GM10847 (cell line): ENCODE measurements around the gene F2R.

Source experiments
- POLR2A ChIP-seq: IDR thresholded peaks from 2 replicates; pipeline ENCODE4 v1.6.1; 2011; ENCODE audit not compliant: insufficient read length; ENCODE audit errors: extremely low read depth

The F2R gene

DNA sequence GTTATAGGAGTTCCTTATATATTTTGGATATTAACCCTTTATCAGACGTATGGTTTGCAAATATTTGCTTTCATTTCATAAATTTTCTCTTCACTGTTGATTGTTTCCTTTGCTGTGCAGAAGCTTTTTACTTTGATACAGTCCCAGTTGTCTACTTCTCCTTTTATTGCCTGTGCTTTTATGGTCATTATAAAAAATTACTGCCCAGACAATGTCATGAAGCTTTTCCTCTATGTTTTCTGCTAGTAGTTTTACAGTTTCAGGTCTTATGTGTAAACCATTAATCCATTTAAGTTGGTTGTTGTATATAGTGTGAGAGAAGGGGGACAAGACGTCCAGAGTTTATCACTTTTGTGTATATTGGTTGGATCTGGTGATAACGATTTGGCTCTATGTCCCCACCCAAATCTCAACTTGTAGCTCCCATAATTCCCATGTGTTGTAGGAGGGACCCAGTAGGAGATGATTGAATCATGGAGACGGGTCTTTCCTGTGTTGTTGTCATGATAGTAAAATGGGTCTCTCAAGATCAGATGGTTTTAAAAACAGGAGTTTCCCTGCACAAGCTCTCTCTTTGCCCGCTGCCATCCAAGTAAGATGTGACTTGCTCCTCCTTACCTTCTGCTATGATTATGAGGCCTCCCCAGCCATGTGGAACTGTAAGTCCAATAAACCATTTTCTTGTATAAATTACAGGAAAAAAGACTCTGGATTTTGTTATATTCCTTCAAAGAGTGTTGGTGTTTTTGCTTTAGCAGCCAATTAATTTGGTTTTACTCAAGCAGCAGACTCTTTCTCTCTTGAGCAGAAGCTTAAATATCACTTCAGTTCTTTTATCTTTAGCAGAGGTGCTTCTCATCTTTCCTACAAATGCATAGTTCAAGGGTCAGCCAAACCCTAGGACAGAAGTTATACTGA, 13.7 kb downstream of the F2R start:
- TF ChIP-seq POLR2A = no peak

GRCh38 chr5:76732405-76733048, 16.6 kb downstream of the F2R start:
- no peak for TF ChIP-seq POLR2A

DNA sequence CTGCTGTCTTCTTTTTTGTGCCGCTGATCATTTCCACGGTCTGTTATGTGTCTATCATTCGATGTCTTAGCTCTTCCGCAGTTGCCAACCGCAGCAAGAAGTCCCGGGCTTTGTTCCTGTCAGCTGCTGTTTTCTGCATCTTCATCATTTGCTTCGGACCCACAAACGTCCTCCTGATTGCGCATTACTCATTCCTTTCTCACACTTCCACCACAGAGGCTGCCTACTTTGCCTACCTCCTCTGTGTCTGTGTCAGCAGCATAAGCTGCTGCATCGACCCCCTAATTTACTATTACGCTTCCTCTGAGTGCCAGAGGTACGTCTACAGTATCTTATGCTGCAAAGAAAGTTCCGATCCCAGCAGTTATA, 17.1 kb downstream of the F2R start:
- TF ChIP-seq POLR2A = no peak

DNA sequence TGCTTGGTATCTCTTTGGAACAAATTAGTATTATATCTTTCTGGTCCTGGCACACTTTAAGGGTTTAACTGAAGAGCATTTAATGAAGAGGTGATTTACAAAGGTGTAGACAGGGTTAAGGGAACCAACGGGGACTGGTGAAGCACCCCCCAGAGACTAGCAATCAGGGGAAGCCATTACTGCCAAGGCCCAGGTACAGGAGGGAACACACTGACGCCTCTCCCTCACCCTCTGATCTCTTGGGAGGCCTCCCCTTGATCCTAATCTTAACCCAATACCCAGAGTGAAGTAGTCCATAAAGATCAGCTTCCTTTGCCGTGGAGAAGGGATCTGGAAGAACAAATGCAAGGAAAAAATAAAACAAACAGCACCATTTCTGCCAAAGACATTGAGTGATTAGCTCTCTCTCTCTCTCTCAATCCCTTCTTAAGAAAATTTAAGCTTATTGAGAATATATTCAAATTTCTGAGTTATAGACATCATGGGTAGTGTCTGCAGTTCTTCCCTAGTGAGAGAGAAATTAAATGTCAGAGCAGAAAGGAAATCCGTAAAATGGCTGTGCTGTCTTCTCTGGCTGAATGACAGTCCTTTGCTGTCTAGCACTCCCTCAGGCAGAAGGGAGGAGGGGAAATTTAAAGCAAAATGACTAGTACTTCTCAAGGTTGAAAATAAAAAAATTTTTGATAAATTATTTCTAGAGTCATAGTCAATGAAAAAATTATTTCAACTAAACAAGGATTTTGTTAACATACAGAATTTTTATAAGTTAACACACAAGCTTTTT, 20.0 kb downstream of the F2R start:
- no peak for TF ChIP-seq POLR2A

DNA sequence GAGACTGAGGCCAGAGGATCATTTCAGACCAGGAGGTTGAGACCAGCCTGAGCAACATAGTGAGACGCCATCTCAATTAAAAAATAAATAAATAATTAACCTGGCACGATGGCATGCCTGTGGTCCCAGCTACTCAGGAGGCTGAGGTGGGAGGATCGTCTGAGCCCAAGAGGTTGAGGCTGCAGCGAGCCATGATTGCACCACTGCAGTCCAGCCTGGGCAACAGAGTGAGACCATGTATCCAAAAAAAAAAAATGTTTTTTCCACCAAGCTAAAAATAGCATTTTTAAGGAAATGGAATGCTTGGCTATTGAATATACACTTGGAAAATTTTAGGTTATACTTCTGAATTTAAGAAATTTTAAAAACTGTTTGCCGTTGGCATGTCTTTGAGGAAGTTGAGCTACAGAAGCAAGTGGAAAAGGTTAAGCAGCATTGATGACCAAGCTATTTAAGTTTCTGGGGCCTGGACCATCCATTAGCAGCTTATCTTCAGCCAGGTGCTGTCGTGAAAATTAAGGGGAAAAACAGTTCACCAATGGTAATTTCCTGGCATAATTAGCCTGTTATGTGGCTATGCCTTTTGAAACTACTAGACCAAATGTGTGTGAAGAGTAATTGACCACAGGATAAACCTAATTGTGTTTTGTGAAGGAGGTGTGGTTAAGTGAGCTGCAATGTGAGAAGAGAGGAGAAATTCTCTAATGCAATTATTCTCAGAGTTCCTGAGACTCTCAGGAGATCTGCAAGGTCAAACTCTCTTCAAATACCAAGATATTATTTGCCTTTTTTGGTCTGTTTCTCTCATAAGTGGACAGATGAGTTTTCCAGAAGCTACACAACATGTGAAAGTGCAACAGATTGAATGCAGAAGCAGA, 21.0 kb downstream of the F2R start:
- TF ChIP-seq POLR2A = no peak

DNA sequence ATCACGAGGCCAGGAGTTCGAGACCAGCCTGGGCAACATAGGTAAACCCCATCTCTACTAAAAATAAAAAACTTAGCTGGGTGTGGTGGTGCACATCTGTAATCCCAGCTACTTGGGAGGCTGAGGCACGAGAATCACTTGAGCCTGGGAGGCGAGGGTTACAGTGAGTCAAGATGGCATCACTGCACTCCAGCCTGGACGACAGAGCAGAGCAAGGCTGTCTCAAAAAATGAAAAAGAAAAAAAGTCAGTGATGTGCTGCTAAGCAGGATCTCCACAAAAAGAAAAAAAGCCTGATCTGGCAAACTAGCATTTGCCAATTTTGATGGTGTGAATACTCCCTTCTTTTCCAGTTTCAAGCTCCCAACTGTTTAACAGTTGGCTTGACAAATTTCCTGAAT, 21.9 kb downstream of the F2R start:
- no peak for TF ChIP-seq POLR2A

- TF ChIP-seq POLR2A = no peak
These were observed 26.7 kb downstream of the F2R start for GRCh38 chr5:76742583-76742982.

GRCh38 chr5:76744632-76745031, 28.7 kb downstream of the F2R start:
- TF ChIP-seq POLR2A = no peak

GRCh38 chr5:76745670-76746069, 29.7 kb downstream of the F2R start:
- no peak for TF ChIP-seq POLR2A

- TF ChIP-seq POLR2A = no peak
These were observed 30.8 kb downstream of the F2R start for GRCh38 chr5:76746677-76747076.

- TF ChIP-seq POLR2A = no peak
These were observed 31.8 kb downstream of the F2R start for GRCh38 chr5:76747706-76748105.

- TF ChIP-seq POLR2A = no peak
These were observed 35.4 kb downstream of the F2R start for GRCh38 chr5:76751291-76751690.

DNA sequence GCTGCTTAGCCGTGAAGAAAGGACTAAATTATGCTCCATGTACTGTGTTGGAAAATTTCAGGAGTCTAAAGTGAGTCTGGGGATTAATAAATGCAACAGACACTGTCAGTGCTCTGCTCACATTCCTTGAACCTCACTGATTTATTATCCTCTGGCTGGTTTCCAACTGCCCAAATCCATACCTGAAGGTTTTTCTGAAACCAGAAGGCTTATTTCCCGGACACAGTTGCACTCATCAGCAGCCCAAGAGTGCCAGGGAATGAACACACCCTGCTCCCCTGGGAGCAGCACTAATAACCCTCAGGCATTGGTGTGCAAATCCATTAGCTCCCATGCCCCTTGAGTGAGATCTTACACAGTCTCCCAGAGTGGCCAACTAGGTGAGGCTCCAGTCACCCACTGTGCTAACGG, 38.7 kb downstream of the F2R start:
- no peak for TF ChIP-seq POLR2A

GRCh38 chr5:76755779-76756637, 40.1 kb downstream of the F2R start:
- TF ChIP-seq POLR2A = no peak

GRCh38 chr5:76757049-76757448, 41.1 kb downstream of the F2R start:
- no peak for TF ChIP-seq POLR2A
